ENCODE measurements around the gene ASB2.

ASB2 gene

GRCh38 chr14:93974833-93975232 is 1.5 kb downstream of the ASB2 start:
- H3K9me3 ChIP-seq, result no peaks in the 10 kb centered on the region
- H3K27me3 ChIP-seq, result no peaks in the 10 kb centered on the region; the same call in 1 of the 2 replicates
- no peaks in the 10 kb centered on the region for H3K4me1 ChIP-seq
- TF ChIP-seq CTCF (IDR thresholded peaks at IDR 0.05; ENCODE audit: low read depth, low read length), result no peak
- H3K36me3 ChIP-seq, result no peaks in the 10 kb centered on the region
- no peak overlapping the region for H3K4me3 ChIP-seq (ENCODE audit: low read depth, low read length)
- no peak for DNase-seq

- H3K4me3 ChIP-seq (ENCODE audit: low read depth, low read length), result no peak overlapping the region
- TF ChIP-seq CTCF (IDR thresholded peaks at IDR 0.05; ENCODE audit: low read depth, low read length), result no peak
- H3K9me3 ChIP-seq, result no peaks in the 10 kb centered on the region
- no peaks in the 10 kb centered on the region; the same call in 1 of the 2 replicates for H3K27me3 ChIP-seq
- no peak for DNase-seq
- H3K4me1 ChIP-seq, result no peaks in the 10 kb centered on the region
- no peaks in the 10 kb centered on the region for H3K36me3 ChIP-seq
These were observed 2.1 kb downstream of the ASB2 start for GRCh38 chr14:93974299-93974698.

- no peak for DNase-seq
- no peak overlapping the region for H3K4me3 ChIP-seq (ENCODE audit: low read depth, low read length)
- TF ChIP-seq CTCF (IDR thresholded peaks at IDR 0.05; ENCODE audit: low read depth, low read length), result no peak
- H3K27me3 ChIP-seq, result no peaks in the 10 kb centered on the region; the same call in 1 of the 2 replicates
- H3K4me1 ChIP-seq, result no peaks in the 10 kb centered on the region
- no peaks in the 10 kb centered on the region for H3K9me3 ChIP-seq
- H3K36me3 ChIP-seq, result no peaks in the 10 kb centered on the region
These were observed 2.8 kb downstream of the ASB2 start for GRCh38 chr14:93973607-93974006.

GRCh38 chr14:93972618-93973205 is 3.7 kb downstream of the ASB2 start:
- Histone ChIP-seq H3K36me3 (no peaks in the 10 kb centered on the region), H3K9me3 (no peaks in the 10 kb centered on the region), H3K27me3 (no peaks in the 10 kb centered on the region; the same call in 1 of the 2 replicates), H3K4me3 (ENCODE audit: low read depth, low read length) (no peak overlapping the region), H3K4me1 (no peaks in the 10 kb centered on the region)
- TF ChIP-seq CTCF (IDR thresholded peaks at IDR 0.05; ENCODE audit: low read depth, low read length), result no peak
- DNase-seq, result no peak

- no peak overlapping the region for H3K4me3 ChIP-seq (ENCODE audit: low read depth, low read length)
- H3K4me1 ChIP-seq, result no peaks in the 10 kb centered on the region
- no peaks in the 10 kb centered on the region for H3K36me3 ChIP-seq
- H3K27me3 ChIP-seq, result no peaks in the 10 kb centered on the region; the same call in 1 of the 2 replicates
- no peak for TF ChIP-seq CTCF (IDR thresholded peaks at IDR 0.05; ENCODE audit: low read depth, low read length)
- no peaks in the 10 kb centered on the region for H3K9me3 ChIP-seq
- no peak for DNase-seq
These were observed 4.7 kb downstream of the ASB2 start for GRCh38 chr14:93971635-93972027.

GRCh38 chr14:93970965-93971634 is 5.3 kb downstream of the ASB2 start:
- Histone ChIP-seq H3K9me3 (no peaks in the 10 kb centered on the region), H3K27me3 (no peaks in the 10 kb centered on the region; the same call in 1 of the 2 replicates), H3K4me3 (ENCODE audit: low read depth, low read length) (peak overlapping the region; percentile 34), H3K36me3 (no peaks in the 10 kb centered on the region), H3K4me1 (no peaks in the 10 kb centered on the region)
- no peak for DNase-seq
- TF ChIP-seq CTCF (IDR thresholded peaks at IDR 0.05; ENCODE audit: low read depth, low read length), result no peak
